ENCODE results near the gene PARP2. TPM values are rescaled to one million over a fixed set of nuclear protein-coding genes. Genes with fewer than 3 reads are reported as not detected.

Gene PARP2
- total RNA-seq, 2 experiments from 2014 or later: 42.9 to 46.5 TPM

- DNase-seq: no peak
- no peaks in the 10 kb centered on the region for H3K27me3 Mint-ChIP-seq
- peaks cover 7% of the 10 kb centered on the region for H3K36me3 Mint-ChIP-seq
- H3K4me3 Mint-ChIP-seq: no peak overlapping the region
- H3K27ac Mint-ChIP-seq: no peak overlapping the region
- no peaks in the 10 kb centered on the region for H3K4me1 Mint-ChIP-seq
- no peaks in the 10 kb centered on the region for H3K9me3 Mint-ChIP-seq
These were observed 32.7 kb downstream of the PARP2 start for GRCh38 chr14:20376071-20376588.

- no peak overlapping the region for H3K27ac Mint-ChIP-seq
- H3K36me3 Mint-ChIP-seq: peaks cover 7% of the 10 kb centered on the region
- H3K4me1 Mint-ChIP-seq: no peaks in the 10 kb centered on the region
- no peaks in the 10 kb centered on the region for H3K9me3 Mint-ChIP-seq
- H3K27me3 Mint-ChIP-seq: no peaks in the 10 kb centered on the region
- H3K4me3 Mint-ChIP-seq: no peak overlapping the region
- no peak for DNase-seq
These were observed 33.7 kb downstream of the PARP2 start for GRCh38 chr14:20377171-20377570.

GRCh38 chr14:20379743-20380142 is 36.3 kb downstream of the PARP2 start:
- H3K4me1 Mint-ChIP-seq: no peaks in the 10 kb centered on the region
- H3K36me3 Mint-ChIP-seq: peaks cover 8% of the 10 kb centered on the region
- no peak overlapping the region for H3K4me3 Mint-ChIP-seq
- H3K27me3 Mint-ChIP-seq: no peaks in the 10 kb centered on the region
- H3K9me3 Mint-ChIP-seq: no peaks in the 10 kb centered on the region
- no peak overlapping the region for H3K27ac Mint-ChIP-seq
- DNase-seq: no peak

GRCh38 chr14:20380681-20381080 is 37.2 kb downstream of the PARP2 start:
- Mint-ChIP-seq H3K27ac (peak overlapping the region; percentile 19), H3K4me1 (no peaks in the 10 kb centered on the region), H3K4me3 (no peak overlapping the region), H3K27me3 (no peaks in the 10 kb centered on the region), H3K36me3 (peaks cover 8% of the 10 kb centered on the region), H3K9me3 (no peaks in the 10 kb centered on the region)
- DNase-seq: no peak

GRCh38 chr14:20381341-20381740 is 37.9 kb downstream of the PARP2 start:
- no peak overlapping the region for H3K4me3 Mint-ChIP-seq
- H3K9me3 Mint-ChIP-seq: no peaks in the 10 kb centered on the region
- H3K4me1 Mint-ChIP-seq: no peaks in the 10 kb centered on the region
- no peak overlapping the region for H3K27ac Mint-ChIP-seq
- peaks cover 8% of the 10 kb centered on the region for H3K36me3 Mint-ChIP-seq
- no peaks in the 10 kb centered on the region for H3K27me3 Mint-ChIP-seq
- DNase-seq: no peak

- H3K9me3 Mint-ChIP-seq: no peaks in the 10 kb centered on the region
- DNase-seq: no peak
- no peaks in the 10 kb centered on the region for H3K27me3 Mint-ChIP-seq
- H3K4me1 Mint-ChIP-seq: no peaks in the 10 kb centered on the region
- H3K4me3 Mint-ChIP-seq: no peak overlapping the region
- H3K27ac Mint-ChIP-seq: no peak overlapping the region
- peaks cover 8% of the 10 kb centered on the region for H3K36me3 Mint-ChIP-seq
These were observed 39.1 kb downstream of the PARP2 start for GRCh38 chr14:20382526-20382925.

- H3K36me3 Mint-ChIP-seq: peaks cover 12% of the 10 kb centered on the region
- H3K4me1 Mint-ChIP-seq: no peaks in the 10 kb centered on the region
- no peaks in the 10 kb centered on the region for H3K27me3 Mint-ChIP-seq
- H3K4me3 Mint-ChIP-seq: no peak overlapping the region
- DNase-seq: no peak
- H3K27ac Mint-ChIP-seq: no peak overlapping the region
- no peaks in the 10 kb centered on the region for H3K9me3 Mint-ChIP-seq
These were observed 39.6 kb downstream of the PARP2 start for GRCh38 chr14:20383032-20383431.

GRCh38 chr14:20383636-20384035 is 40.2 kb downstream of the PARP2 start:
- H3K9me3 Mint-ChIP-seq: no peaks in the 10 kb centered on the region
- DNase-seq: no peak
- no peaks in the 10 kb centered on the region for H3K4me1 Mint-ChIP-seq
- H3K36me3 Mint-ChIP-seq: peaks cover 14% of the 10 kb centered on the region
- no peak overlapping the region for H3K4me3 Mint-ChIP-seq
- no peaks in the 10 kb centered on the region for H3K27me3 Mint-ChIP-seq
- no peak overlapping the region for H3K27ac Mint-ChIP-seq

GRCh38 chr14:20384321-20384720 is 40.9 kb downstream of the PARP2 start:
- no peak for DNase-seq
- no peaks in the 10 kb centered on the region for H3K27me3 Mint-ChIP-seq
- H3K36me3 Mint-ChIP-seq: peaks cover 14% of the 10 kb centered on the region
- no peak overlapping the region for H3K4me3 Mint-ChIP-seq
- no peaks in the 10 kb centered on the region for H3K4me1 Mint-ChIP-seq
- H3K9me3 Mint-ChIP-seq: no peaks in the 10 kb centered on the region
- H3K27ac Mint-ChIP-seq: no peak overlapping the region

GRCh38 chr14:20384886-20385285 is 41.5 kb downstream of the PARP2 start:
- DNase-seq: no peak
- H3K4me1 Mint-ChIP-seq: no peaks in the 10 kb centered on the region
- H3K9me3 Mint-ChIP-seq: no peaks in the 10 kb centered on the region
- no peaks in the 10 kb centered on the region for H3K27me3 Mint-ChIP-seq
- H3K4me3 Mint-ChIP-seq: no peak overlapping the region
- H3K27ac Mint-ChIP-seq: no peak overlapping the region
- H3K36me3 Mint-ChIP-seq: peaks cover 14% of the 10 kb centered on the region

- Mint-ChIP-seq H3K9me3 (no peaks in the 10 kb centered on the region), H3K27ac (no peak overlapping the region), H3K4me1 (peaks cover 2% of the 10 kb centered on the region), H3K36me3 (peaks cover 13% of the 10 kb centered on the region), H3K27me3 (no peaks in the 10 kb centered on the region), H3K4me3 (no peak overlapping the region)
- DNase-seq: no peak
These were observed 42.9 kb downstream of the PARP2 start for GRCh38 chr14:20386276-20386855.

GRCh38 chr14:20387576-20387975 is 44.1 kb downstream of the PARP2 start:
- H3K4me3 Mint-ChIP-seq: no peak overlapping the region
- DNase-seq: no peak
- H3K36me3 Mint-ChIP-seq: peaks cover 14% of the 10 kb centered on the region
- no peaks in the 10 kb centered on the region for H3K27me3 Mint-ChIP-seq
- no peaks in the 10 kb centered on the region for H3K9me3 Mint-ChIP-seq
- peaks cover 2% of the 10 kb centered on the region for H3K4me1 Mint-ChIP-seq
- no peak overlapping the region for H3K27ac Mint-ChIP-seq

- no peaks in the 10 kb centered on the region for H3K27me3 Mint-ChIP-seq
- H3K9me3 Mint-ChIP-seq: no peaks in the 10 kb centered on the region
- peaks cover 18% of the 10 kb centered on the region for H3K36me3 Mint-ChIP-seq
- no peak overlapping the region for H3K27ac Mint-ChIP-seq
- no peak overlapping the region for H3K4me3 Mint-ChIP-seq
- no peak for DNase-seq
- H3K4me1 Mint-ChIP-seq: peaks cover 2% of the 10 kb centered on the region
These were observed 44.7 kb downstream of the PARP2 start for GRCh38 chr14:20388159-20388558.

- Mint-ChIP-seq H3K27me3 (no peaks in the 10 kb centered on the region), H3K4me3 (no peak overlapping the region), H3K27ac (no peak overlapping the region), H3K9me3 (no peaks in the 10 kb centered on the region), H3K4me1 (peaks cover 2% of the 10 kb centered on the region), H3K36me3 (peaks cover 26% of the 10 kb centered on the region)
- no peak for DNase-seq
These were observed 48.1 kb downstream of the PARP2 start for GRCh38 chr14:20391505-20391904.

- DNase-seq: no peak
- Mint-ChIP-seq H3K9me3 (no peaks in the 10 kb centered on the region), H3K27ac (no peak overlapping the region), H3K4me3 (no peak overlapping the region), H3K36me3 (peaks cover 41% of the 10 kb centered on the region), H3K4me1 (peaks cover 18% of the 10 kb centered on the region), H3K27me3 (no peaks in the 10 kb centered on the region)
These were observed 54.1 kb downstream of the PARP2 start for GRCh38 chr14:20397511-20397910.

- H3K27me3 Mint-ChIP-seq: no peaks in the 10 kb centered on the region
- H3K27ac Mint-ChIP-seq: peak overlapping the region; percentile 93
- peaks cover 30% of the 10 kb centered on the region for H3K4me1 Mint-ChIP-seq
- H3K4me3 Mint-ChIP-seq: peak overlapping the region; percentile 71
- DNase-seq: no peak
- peaks cover 54% of the 10 kb centered on the region for H3K36me3 Mint-ChIP-seq
- no peaks in the 10 kb centered on the region for H3K9me3 Mint-ChIP-seq
These were observed 57.1 kb downstream of the PARP2 start for GRCh38 chr14:20400589-20400964.

All from activated naive CD8-positive, alpha-beta T cell treated with anti-CD3 and anti-CD28 coated beads for 36 hours (primary cell).